Dermis microvascular lymphatic vessel endothelial cell (primary cell): ENCODE data around the gene AMELY. TPM values are rescaled to one million over a fixed set of nuclear protein-coding genes. Genes with fewer than 3 reads are reported as not detected.
"Not testable (repeated sequence)": the region's sequence is repeated elsewhere in the genome, so short reads cannot be mapped to it uniquely, and the experiment has no call there.

Experiments used
- DNase-seq, 2 donors: peaks; one replicate each; pipeline versions ENCODE4 v3.0.0 to v3.0.0-alpha.2; 2010; ENCODE audit warnings: low read depth in 2 of 2
- total RNA-seq: library from RNA; depleted of rRNA; stranded (reverse); fragments of >200 nt; gene quantifications from 2 replicates; pipeline ENCODE4 v1.2.1, GENCODE V29; 2014

AMELY gene, protein sequence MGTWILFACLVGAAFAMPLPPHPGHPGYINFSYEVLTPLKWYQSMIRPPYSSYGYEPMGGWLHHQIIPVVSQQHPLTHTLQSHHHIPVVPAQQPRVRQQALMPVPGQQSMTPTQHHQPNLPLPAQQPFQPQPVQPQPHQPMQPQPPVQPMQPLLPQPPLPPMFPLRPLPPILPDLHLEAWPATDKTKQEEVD
- not detected in 2 replicates for total RNA-seq

GRCh38 chrY:6911253-6911881 is at the start of gene AMELY:
Gene AMELY (minus strand): TSS chrY:6911752. CDS start chrY:6872608, 39,144 bp downstream.
- DNase-seq, result no peak

GRCh38 chrY:6949947-6950346 is 38.4 kb upstream of the AMELY start:
- DNase-seq, result no peak

GRCh38 chrY:6948378-6948777 is 36.8 kb upstream of the AMELY start:
- no peak for DNase-seq

DNA sequence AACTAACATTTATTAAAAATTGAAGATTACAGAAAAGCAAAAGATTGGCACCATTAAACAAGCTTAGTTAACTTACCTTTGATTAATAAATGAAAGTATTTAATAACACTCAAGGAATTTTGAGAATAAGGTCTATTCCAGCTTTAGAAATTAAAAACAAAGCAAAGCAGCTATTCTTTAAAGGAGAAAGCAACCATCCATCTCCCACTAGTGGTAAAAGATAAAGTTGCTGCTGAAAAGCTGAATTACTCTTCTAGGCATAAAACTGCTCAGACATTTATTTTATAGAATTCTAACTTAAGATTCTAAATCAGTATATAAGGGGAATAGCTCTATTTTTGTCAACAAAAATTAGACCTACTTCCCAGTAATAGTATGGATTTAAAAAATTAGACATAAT is 36.1 kb upstream of the AMELY start:
- no peak for DNase-seq

DNA sequence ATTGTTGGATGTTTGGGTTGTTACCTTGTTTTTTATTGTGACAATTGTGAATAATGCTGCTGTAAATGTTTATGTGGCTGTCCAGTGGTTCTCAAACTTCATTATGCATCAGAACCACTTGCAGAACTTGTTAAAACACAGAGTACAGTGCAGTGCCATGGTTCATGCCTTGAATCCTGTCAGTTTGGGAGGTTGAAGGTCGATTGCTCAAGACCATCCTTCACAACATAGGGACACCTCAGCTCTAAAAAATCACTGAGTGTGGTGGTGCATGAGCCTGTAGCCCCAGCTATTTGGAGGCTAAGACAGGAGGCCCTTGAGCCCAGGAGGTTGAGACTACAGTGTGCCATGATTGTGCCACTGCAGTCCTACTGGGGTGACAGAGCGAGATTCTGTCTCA is 23.9 kb upstream of the AMELY start:
- no peak for DNase-seq

DNA sequence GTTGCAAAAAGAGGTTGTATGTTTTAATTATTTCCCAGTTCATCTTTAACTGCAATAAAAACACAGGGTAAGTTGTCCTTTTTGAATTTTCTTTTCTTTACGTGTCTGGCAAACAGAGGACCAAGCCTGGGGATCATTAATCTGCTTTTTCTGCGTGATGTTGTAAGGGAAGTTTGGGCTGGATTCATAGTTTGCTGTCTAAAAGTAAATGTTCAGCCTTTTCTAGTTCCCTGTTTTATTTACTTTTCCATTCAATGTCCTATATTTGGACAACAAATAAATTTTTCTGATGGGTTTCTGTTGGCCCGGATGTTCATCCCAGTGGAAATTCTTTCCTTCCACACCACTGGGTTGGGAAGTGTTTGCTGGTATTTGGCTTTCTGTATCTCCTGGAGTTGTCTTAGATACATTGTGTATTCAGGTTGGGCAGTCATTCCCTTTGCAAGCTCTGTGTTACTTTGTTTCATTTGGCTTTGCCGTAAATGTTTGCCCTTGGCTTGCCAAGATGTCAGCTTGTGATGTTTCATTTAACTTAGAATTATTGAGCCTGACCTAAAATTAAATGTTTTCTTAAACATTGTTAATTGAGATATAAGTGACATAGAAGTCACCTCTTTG is 20.3 kb upstream of the AMELY start:
- DNase-seq, result no peak

DNA sequence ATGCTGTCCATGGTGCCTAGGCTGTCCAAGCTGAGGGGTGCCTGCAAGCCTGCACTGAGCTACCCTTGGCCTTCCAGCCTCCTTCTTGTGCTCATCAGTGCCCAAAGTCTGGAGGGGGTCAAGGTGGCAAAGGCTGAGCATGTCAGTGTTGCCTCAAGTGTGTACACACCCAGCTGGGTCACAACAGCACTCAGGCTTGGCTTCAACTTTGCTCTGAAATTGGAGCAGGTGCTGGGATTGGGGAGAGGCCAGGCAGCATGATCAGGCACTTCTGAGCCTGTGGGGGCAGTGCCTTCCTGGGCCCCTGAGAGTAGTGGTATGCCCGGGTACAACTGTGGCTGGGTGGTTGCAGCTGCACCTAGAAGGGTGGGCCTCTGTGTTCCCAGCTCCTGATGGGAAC is 17.7 kb upstream of the AMELY start:
- no peak for DNase-seq

DNA sequence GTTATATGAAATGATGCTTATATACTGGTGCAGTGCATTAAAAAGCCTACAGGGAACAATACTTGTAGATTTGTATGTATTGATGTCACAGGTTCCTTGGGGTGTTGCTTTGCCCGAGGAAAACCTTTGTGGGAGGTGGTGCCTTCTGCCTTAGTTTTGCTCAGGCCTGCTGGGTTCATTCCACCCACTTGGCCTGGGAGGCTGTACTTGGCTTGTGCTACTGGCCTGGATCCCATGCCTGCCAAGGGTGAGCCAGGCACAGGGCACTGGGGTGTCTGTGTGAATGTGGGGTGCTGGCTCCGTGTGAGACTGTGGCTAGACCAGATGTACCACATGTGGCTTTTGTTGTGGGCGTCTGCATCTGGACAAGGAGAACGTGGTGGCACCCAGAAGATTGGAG is 16.7 kb upstream of the AMELY start:
- DNase-seq, result no peak

- no peak for DNase-seq
Measured at GRCh38 chrY:6921061-6921460, 9.5 kb upstream of the AMELY start.

DNA sequence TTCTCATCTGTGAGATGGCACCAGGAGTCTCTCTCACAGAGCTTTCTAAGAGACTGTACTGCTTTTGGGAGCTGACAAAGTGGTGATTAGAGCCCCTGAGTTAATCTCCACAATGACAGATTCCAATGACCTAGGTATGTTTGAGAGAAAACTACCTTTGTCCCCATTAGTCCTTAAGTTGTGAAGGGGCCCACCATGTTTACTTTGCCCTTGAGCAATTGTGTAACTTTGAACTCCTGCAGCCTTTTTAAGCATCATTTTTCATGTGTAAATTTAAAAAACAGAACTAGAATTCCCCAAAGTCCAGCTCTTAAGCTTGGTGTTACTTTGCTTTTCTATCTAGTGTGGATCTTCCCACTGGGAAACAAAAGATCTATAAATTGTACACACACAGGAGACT is 1.8 kb upstream of the AMELY start:
- DNase-seq, result no peak

DNA sequence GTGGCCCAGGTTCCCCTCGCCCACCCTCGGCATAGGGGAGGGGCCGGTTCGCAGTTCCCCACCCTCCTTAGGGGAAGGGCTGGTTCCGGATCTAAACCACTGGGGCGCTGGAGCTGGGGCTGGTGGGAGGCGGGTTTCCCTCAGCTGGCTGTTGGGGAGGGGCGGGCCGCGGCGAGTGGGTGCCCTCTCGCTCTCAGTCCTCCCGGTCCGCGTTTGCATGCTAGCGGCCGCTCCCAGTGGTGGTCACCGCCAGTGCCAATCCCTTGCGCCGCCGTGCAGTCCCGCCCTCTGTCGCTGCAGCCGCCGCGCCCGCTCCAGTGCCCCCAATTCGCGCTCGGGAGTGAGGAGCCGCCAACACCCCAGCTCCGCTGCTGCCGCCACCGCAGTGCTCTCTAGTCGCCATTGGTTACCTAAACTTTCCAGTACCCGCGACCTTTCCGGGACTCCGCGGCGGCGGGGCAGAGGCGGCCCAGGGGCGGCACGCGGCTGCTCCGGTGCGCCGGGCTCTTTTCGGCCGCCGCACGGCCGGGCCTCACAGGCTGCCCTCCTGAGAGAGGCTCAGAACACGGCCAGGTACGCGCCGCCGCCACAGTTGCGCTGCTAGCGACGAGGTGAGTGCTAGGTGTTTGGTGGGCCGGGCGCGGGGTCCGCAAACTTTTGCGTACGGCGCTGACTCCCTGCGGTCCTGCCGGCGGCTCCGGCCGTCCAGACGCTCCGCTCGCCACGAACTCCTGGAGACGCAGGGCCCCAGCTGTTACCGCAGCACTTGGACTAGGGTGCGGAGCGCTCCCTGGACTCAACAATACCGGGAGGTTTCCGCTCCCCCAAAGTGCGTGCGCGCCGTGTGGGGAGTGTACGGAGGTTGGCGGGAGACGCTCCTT is 940 bp downstream of the AMELY start, which contains the start of gene TBL1Y:
Gene TBL1Y (plus strand): TSS at position 326 of the 881 bp plus-strand sequence. CDS start 114,388 bp downstream, outside the sequence.
- no peak for DNase-seq

- DNase-seq, result no peak
Measured at GRCh38 chrY:6909856-6910255, 1.7 kb downstream of the AMELY start.

DNA sequence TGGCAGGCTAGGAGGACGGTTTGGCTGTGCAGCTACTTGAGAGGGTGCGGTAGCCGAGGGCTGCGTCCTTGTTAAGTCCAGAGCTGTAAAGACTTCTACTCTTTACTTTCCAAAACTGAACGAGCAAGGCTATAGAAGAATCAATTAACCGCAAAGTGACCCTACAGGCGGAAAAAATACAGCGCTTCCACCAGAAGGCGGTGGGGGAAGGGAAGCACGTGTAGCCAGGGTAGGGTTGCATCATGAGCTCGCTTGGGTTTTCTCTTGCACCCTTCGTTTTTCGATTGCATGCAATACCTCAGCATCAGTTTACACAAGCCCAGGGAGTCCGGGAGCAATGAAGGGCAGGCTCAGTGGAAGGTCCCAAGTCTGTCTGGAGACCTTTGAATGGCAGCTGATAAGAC is 2.4 kb downstream of the AMELY start:
- no peak for DNase-seq

DNA sequence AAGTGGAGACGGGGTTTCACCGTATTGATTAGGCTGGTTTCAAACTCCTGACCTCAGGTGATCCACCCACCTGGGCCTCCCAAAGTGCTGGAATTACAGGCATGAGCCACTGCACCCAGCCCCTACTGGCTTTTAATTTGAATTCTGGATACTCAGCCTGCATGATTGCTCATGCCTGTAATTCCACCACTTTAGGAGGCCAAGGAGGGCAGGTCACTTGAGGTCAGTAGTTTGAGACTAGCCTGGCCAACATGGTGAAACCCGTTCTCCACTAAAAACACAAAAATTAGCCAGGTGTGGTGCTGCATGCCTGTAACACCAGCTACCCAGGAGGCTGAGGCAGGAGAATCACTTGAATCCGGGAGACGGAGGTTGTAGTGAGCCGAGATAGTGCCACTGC is 3.5 kb downstream of the AMELY start:
- DNase-seq, result not testable (repeated sequence)

DNA sequence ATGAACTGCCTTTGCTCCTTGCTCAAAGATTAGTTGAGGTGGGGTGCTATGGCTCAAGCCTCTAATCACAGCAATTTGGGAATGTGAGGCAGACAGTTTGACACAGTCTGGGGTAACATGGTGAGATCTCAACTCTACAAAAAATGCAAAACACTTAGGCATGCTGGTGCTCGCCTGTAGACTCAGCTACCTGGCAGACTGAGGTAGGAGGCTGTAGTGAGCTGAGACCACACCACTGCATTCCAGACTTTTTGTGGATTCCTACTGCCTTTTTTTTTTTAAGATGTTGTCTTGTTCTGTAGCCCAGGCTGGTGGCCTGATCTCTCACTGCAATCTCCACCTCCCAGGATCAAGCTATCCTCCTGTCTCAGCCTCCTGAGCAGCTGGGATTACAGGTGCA is 4.0 kb downstream of the AMELY start:
- no peak for DNase-seq

DNA sequence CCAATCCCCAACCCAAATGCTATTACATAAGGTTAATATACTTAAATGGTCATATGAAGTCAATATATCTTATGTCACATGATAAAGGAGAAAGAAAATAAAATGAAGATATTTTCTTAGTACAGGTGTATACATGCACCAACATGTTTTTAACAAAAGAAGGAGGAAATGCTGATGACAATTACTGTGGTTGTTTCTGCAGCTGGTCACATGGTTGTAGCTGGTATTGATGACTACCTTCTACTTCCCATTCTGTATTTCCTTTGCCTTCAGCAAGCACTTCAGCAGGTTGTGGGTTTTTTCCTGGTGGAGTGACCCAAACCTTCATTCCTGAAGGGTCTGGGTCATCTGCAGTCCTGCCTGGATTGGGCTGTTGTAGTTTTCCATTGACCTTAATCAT is 9.4 kb downstream of the AMELY start:
- not testable (repeated sequence) for DNase-seq

DNA sequence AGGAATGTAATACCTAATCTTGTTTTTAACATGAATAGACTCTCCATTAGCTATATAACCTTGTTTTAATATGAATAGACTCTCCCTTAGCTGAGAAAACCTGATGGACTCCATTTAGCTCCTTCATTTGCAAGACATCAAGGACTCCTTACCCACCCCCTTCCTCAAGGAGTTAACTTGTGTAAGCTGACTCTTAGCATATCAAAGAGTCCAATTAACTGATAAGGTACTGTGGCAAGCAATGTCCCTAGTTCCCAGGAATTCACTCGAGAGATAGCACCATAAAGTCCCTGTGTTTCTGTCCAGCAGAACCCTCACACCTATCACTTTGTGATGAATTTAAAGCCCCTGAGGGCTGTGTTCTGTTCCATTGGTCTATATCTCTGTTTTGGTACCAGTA is 16.3 kb downstream of the AMELY start:
- DNase-seq, result no peak

DNA sequence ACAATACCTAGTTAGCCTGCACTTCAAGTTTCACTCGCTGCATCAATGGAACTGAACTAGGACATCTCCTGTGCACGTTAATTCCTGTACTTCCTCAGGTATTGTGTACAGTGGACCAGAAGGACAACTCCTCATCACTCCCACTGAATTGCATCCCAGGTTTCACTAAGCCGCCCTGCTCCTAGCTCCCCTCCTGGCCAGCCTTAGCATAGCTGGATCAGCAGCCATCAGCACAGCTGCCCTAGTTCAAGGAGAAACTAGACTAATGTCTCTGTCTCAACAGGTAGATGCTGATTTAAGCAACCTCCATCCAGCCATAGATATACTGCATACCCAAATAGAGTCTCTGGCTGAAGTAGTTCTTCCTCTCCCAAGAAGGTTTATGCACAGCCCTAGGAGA is 17.1 kb downstream of the AMELY start:
- no peak for DNase-seq

DNA sequence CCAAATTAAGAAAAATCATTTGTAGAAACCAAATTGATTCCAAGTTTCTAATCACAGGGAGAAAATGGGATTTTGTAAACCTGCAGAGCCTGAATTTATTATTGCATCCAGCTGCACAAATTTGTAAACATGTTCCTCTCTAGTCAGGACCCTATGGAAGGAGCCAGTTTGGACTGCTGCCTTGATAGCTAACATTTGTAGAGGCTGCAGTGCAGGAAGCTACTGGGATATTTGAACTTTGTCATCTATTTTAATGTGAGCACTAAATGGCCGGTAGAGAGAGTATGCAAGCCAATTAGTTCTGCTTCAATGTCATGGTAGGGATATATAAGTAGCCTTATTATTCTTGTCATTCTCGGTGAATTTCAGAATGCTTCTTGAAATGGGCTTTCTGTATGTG is 62.2 kb downstream of the AMELY start:
- no peak for DNase-seq

- DNase-seq, result not testable (repeated sequence)
Measured at GRCh38 chrY:6842650-6843049, 68.9 kb downstream of the AMELY start.
